GM18867 (cell line): ENCODE data around the gene GFI1.
"Not testable (repeated sequence)": the region's sequence is repeated elsewhere in the genome, so short reads cannot be mapped to it uniquely, and the experiment has no call there.

Experiments
- ATAC-seq: cut with Tn5 transposase; IDR thresholded peaks from one replicate; pipeline ENCODE4 v1.9.1; 2021; ENCODE audit warnings: mild to moderate bottlenecking, moderate library complexity; ENCODE audit not compliant: unreplicated experiment

Gene GFI1

GRCh38 chr1:92466683-92467352, 19.9 kb downstream of the GFI1 start:
- no peak for ATAC-seq

- no peak for ATAC-seq
Measured at GRCh38 chr1:92465256-92465647, 21.5 kb downstream of the GFI1 start.

- ATAC-seq: no peak
Measured at GRCh38 chr1:92464588-92465255, 22.0 kb downstream of the GFI1 start.

GRCh38 chr1:92461364-92462097, 25.2 kb downstream of the GFI1 start:
- ATAC-seq: peak; percentile 76

- no peak for ATAC-seq
Measured at GRCh38 chr1:92459871-92460320, 26.8 kb downstream of the GFI1 start.

GRCh38 chr1:92458146-92458545, 28.6 kb downstream of the GFI1 start:
- ATAC-seq: no peak

- ATAC-seq: no peak
Measured at GRCh38 chr1:92447976-92448375, 38.7 kb downstream of the GFI1 start.

GRCh38 chr1:92447033-92447681, 39.6 kb downstream of the GFI1 start:
- ATAC-seq: no peak

- no peak for ATAC-seq
Measured at GRCh38 chr1:92446546-92446945, 40.2 kb downstream of the GFI1 start.

- no peak for ATAC-seq
Measured at GRCh38 chr1:92445865-92446264, 40.9 kb downstream of the GFI1 start.

- ATAC-seq: no peak
Measured at GRCh38 chr1:92444351-92444750, 42.4 kb downstream of the GFI1 start.

- no peak for ATAC-seq
Measured at GRCh38 chr1:92443893-92444292, 42.8 kb downstream of the GFI1 start.

- ATAC-seq: no peak
Measured at GRCh38 chr1:92442351-92442750, 44.4 kb downstream of the GFI1 start.

GRCh38 chr1:92441697-92442342, 44.9 kb downstream of the GFI1 start:
- ATAC-seq: no peak

- no peak for ATAC-seq
Measured at GRCh38 chr1:92441316-92441696, 45.4 kb downstream of the GFI1 start.

GRCh38 chr1:92439291-92439690, 47.4 kb downstream of the GFI1 start:
- ATAC-seq: no peak

GRCh38 chr1:92434572-92434971, 52.2 kb downstream of the GFI1 start:
- ATAC-seq: not testable (repeated sequence)

- no peak for ATAC-seq
Measured at GRCh38 chr1:92430030-92430429, 56.7 kb downstream of the GFI1 start.

GRCh38 chr1:92425617-92426016, 61.1 kb downstream of the GFI1 start:
- ATAC-seq: no peak
